HL-60 (cell line): Measurements from ENCODE around the gene WDR20.

Source experiments
- DNase-seq, 2 experiments: peaks; one replicate each; pipeline ENCODE4 v3.0.0-alpha.2; 2010 to 2020; ENCODE audit warnings: low read depth in 1 of 2, low spot score in 1 of 2
- H3K27ac ChIP-seq: fragments of 250-450 bp; sonication (Bioruptor Pico); replicated peaks from 2 replicates; pipeline ENCODE4 v1.5.1; 2020; ENCODE audit warnings: mild to moderate bottlenecking, moderate library complexity
- H3K27me3 ChIP-seq: fragments of 250-450 bp; sonication (Bioruptor Pico); 2 replicates; pipeline ENCODE4 v1.5.1; 2021; ENCODE audit warnings: mild to moderate bottlenecking, moderate library complexity; ENCODE audit not compliant: insufficient read depth, poor library complexity, severe bottlenecking
- H3K4me3 ChIP-seq: replicated peaks from 2 replicates; pipeline ENCODE4 v1.5.1; 2011; ENCODE audit warnings: mild to moderate bottlenecking, control low read depth, low read length; ENCODE audit not compliant: insufficient read depth
- GABPA ChIP-seq: IDR thresholded peaks from 2 replicates; pipeline ENCODE4 v1.6.1; 2012; ENCODE audit warnings: low read depth
- POLR2AphosphoS5 ChIP-seq: IDR thresholded peaks from 2 replicates; pipeline ENCODE4 v1.6.1; 2012; ENCODE audit warnings: low read depth
- SPI1 ChIP-seq: IDR thresholded peaks from 2 replicates; pipeline ENCODE4 v1.6.1; 2012; ENCODE audit warnings: low read depth, mild to moderate bottlenecking, borderline replicate concordance
- TF ChIP-seq, protein P1 (sequence below): IDR thresholded peaks from 2 replicates; pipeline ENCODE4 v1.6.1; 2012; ENCODE audit warnings: low read depth; ENCODE audit not compliant: insufficient replicate concordance
- TF ChIP-seq, protein P2 (sequence below): IDR thresholded peaks from one replicate; pipeline ENCODE4 v1.5.1; 2011; ENCODE audit warnings: low read length, control low read depth, inconsistent platforms; ENCODE audit not compliant: insufficient read depth

The WDR20 gene

DNA sequence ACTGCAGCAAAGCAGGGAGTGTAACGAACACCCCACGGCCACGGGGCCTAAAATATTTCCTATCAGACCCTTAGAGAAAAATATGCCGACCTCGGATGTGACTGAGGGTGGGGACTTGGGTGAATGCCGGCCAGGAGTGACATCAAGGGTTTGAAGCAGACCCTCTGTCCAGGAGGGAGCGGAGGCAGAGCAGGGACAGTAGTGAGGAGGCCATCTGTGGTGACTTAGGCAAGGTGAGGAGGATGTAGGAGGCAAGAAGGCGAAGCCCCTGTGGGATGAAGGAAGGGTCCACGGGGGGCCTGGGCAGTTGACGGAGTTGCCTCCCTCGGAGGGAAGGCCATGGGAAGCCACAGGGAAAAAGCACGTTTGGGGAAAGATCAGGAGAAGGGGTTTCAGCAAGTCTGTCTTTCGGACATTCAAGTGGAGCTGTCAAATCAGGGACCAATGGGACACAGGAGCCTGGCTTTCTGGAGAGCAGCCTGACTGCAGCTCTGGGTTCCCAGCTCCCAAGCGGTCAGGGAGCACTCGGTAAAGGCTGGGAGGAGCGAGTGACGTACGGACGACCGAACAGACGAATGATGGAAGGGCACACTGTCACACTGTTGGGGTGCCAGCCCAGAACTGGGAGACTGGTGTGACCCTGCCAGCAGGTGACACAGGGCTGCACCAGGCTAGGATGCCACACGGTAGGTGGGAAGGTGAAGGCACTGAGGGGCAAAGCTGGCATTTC is 90.9 kb downstream of the WDR20 start:
- no peak overlapping the region for H3K4me3 ChIP-seq
- no peak overlapping the region for H3K27ac ChIP-seq
- DNase-seq = no peak
- TF ChIP-seq SPI1 = no peak
- no peak for TF ChIP-seq POLR2AphosphoS5
- TF ChIP-seq GABPA = no peak
- TF ChIP-seq, protein P1, sequence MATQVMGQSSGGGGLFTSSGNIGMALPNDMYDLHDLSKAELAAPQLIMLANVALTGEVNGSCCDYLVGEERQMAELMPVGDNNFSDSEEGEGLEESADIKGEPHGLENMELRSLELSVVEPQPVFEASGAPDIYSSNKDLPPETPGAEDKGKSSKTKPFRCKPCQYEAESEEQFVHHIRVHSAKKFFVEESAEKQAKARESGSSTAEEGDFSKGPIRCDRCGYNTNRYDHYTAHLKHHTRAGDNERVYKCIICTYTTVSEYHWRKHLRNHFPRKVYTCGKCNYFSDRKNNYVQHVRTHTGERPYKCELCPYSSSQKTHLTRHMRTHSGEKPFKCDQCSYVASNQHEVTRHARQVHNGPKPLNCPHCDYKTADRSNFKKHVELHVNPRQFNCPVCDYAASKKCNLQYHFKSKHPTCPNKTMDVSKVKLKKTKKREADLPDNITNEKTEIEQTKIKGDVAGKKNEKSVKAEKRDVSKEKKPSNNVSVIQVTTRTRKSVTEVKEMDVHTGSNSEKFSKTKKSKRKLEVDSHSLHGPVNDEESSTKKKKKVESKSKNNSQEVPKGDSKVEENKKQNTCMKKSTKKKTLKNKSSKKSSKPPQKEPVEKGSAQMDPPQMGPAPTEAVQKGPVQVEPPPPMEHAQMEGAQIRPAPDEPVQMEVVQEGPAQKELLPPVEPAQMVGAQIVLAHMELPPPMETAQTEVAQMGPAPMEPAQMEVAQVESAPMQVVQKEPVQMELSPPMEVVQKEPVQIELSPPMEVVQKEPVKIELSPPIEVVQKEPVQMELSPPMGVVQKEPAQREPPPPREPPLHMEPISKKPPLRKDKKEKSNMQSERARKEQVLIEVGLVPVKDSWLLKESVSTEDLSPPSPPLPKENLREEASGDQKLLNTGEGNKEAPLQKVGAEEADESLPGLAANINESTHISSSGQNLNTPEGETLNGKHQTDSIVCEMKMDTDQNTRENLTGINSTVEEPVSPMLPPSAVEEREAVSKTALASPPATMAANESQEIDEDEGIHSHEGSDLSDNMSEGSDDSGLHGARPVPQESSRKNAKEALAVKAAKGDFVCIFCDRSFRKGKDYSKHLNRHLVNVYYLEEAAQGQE = no peak
- TF ChIP-seq, protein P2, sequence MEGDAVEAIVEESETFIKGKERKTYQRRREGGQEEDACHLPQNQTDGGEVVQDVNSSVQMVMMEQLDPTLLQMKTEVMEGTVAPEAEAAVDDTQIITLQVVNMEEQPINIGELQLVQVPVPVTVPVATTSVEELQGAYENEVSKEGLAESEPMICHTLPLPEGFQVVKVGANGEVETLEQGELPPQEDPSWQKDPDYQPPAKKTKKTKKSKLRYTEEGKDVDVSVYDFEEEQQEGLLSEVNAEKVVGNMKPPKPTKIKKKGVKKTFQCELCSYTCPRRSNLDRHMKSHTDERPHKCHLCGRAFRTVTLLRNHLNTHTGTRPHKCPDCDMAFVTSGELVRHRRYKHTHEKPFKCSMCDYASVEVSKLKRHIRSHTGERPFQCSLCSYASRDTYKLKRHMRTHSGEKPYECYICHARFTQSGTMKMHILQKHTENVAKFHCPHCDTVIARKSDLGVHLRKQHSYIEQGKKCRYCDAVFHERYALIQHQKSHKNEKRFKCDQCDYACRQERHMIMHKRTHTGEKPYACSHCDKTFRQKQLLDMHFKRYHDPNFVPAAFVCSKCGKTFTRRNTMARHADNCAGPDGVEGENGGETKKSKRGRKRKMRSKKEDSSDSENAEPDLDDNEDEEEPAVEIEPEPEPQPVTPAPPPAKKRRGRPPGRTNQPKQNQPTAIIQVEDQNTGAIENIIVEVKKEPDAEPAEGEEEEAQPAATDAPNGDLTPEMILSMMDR = no peak
- H3K27me3 ChIP-seq = no peaks in the 10 kb centered on the region

DNA sequence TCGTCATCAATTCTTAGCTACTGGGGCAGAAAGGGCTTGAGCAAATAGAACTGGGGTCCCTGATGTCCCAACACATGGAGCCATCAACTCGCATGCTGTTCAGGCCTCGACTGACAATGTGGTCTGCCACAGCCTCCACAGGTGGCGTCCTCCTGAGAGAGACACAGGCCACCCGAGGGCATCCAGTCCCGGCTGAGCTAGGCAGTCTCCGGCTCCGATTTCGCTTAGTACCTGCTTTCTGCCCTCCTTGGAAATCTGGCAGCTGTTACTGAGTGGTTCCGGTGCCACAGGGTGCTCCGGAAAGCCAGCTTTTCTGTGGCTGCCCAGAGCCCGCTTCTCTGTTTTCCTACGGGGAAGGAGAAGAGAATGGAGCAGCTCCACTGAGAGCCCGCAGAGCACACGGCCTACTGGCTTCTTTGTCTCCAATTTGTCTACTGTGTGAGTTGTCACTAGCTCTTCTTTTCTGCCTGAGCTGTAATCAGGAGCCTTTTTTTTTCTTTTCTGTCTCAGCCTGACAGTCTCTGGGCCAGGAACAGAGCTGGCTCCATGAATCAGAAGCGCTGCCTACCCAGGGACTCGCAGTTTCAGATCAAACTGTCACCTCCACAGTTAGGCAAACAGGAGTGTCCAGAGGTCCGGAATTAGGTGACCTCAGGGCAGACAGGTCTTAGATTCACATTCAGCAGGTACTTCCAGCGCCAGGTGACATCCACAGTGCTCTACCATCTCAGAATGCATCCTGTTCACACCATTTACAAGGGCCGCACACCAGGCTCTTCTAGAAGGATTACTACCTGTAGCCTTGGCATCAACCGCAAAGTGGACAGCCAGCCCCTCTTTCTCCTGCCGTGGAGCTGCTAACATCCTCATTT is 92.0 kb downstream of the WDR20 start:
- Histone ChIP-seq H3K4me3 (no peak overlapping the region), H3K27me3 (no peaks in the 10 kb centered on the region), H3K27ac (no peak overlapping the region)
- no peak for TF ChIP-seq SPI1
- TF ChIP-seq, protein P1 = no peak
- TF ChIP-seq GABPA = no peak
- TF ChIP-seq POLR2AphosphoS5 = no peak
- TF ChIP-seq, protein P2 = no peak
- DNase-seq = no peak

DNA sequence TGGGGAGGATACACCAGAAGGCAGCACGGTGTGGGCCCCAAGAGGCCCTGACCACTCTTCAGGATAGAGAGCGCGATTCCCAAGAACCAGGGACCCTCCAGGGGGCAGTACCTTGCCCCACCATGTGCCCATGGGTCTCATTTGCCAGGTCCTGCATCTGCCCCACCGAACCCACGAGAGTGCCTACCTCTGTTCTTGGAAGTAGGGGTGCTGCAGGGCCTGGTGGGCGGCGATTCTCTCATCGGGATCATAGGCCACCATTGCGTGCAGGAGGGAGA is 92.6 kb downstream of the WDR20 start:
- no peak for DNase-seq
- Histone ChIP-seq H3K27ac (no peak overlapping the region), H3K4me3 (no peak overlapping the region), H3K27me3 (no peaks in the 10 kb centered on the region)
- no peak for TF ChIP-seq SPI1
- TF ChIP-seq, protein P1 = no peak
- TF ChIP-seq, protein P2 = no peak
- no peak for TF ChIP-seq GABPA
- no peak for TF ChIP-seq POLR2AphosphoS5
